IPS-20b (cell line): ENCODE data around the gene BCAP31.
"Not testable (repeated sequence)": the region's sequence is repeated elsewhere in the genome, so short reads cannot be mapped to it uniquely, and the experiment has no call there.

Source experiments
- H3K27ac ChIP-seq: one replicate; pipeline ENCODE4 v1.5.1; 2013; ENCODE audit warnings: low read length
- H3K27me3 ChIP-seq: 2 replicates; pipeline ENCODE4 v1.6.1; 2013; ENCODE audit warnings: mild to moderate bottlenecking, low read length, inconsistent platforms; ENCODE audit not compliant: insufficient read depth
- H3K36me3 ChIP-seq: 2 replicates; pipeline ENCODE4 v1.6.1; 2013; ENCODE audit warnings: low read depth, mild to moderate bottlenecking, inconsistent platforms, low read length, moderate library complexity; ENCODE audit not compliant: insufficient read depth
- H3K4me1 ChIP-seq: 2 replicates; pipeline ENCODE4 v1.6.1; 2013; ENCODE audit warnings: mild to moderate bottlenecking, control low read depth, inconsistent platforms, low read length, moderate library complexity; ENCODE audit not compliant: insufficient read depth
- H3K4me3 ChIP-seq: 2 replicates; pipeline ENCODE4 v1.5.1; 2013; ENCODE audit warnings: mild to moderate bottlenecking, low read length, inconsistent platforms
- H3K9ac ChIP-seq: 2 replicates; pipeline ENCODE4 v1.6.1; 2013; ENCODE audit warnings: low read depth, mild to moderate bottlenecking, inconsistent platforms, low read length, moderate library complexity
- H3K9me3 ChIP-seq: 2 replicates; pipeline ENCODE4 v1.6.1; 2013; ENCODE audit warnings: mild to moderate bottlenecking, low read depth, low read length, inconsistent platforms; ENCODE audit not compliant: insufficient read depth

The BCAP31 gene

GRCh38 chrX:153700967-153701366, 23.2 kb downstream of the BCAP31 start:
- no peaks in the 10 kb centered on the region for H3K4me1 ChIP-seq
- H3K27me3 ChIP-seq = no peaks in the 10 kb centered on the region
- H3K36me3 ChIP-seq = peaks cover 36% of the 10 kb centered on the region
- H3K4me3 ChIP-seq = no peak overlapping the region
- H3K9me3 ChIP-seq = no peaks in the 10 kb centered on the region
- H3K27ac ChIP-seq = no peak overlapping the region
- no peak overlapping the region for H3K9ac ChIP-seq

- Histone ChIP-seq H3K27ac (no peak overlapping the region), H3K36me3 (peaks cover 41% of the 10 kb centered on the region), H3K4me3 (no peak overlapping the region), H3K9ac (no peak overlapping the region), H3K9me3 (no peaks in the 10 kb centered on the region), H3K27me3 (no peaks in the 10 kb centered on the region), H3K4me1 (no peaks in the 10 kb centered on the region)
Measured at GRCh38 chrX:153700376-153700945, 23.7 kb downstream of the BCAP31 start.

- H3K36me3 ChIP-seq = peaks cover 38% of the 10 kb centered on the region
- not testable (repeated sequence) for H3K4me1 ChIP-seq, H3K27ac ChIP-seq, H3K27me3 ChIP-seq, H3K9ac ChIP-seq, H3K4me3 ChIP-seq, H3K9me3 ChIP-seq
Measured at GRCh38 chrX:153699784-153700371, 24.3 kb downstream of the BCAP31 start.

- H3K4me3 ChIP-seq, H3K27ac ChIP-seq, H3K27me3 ChIP-seq, H3K9ac ChIP-seq, H3K9me3 ChIP-seq, H3K4me1 ChIP-seq: not testable (repeated sequence)
- H3K36me3 ChIP-seq = peaks cover 32% of the 10 kb centered on the region
Measured at GRCh38 chrX:153699210-153699783, 24.9 kb downstream of the BCAP31 start.

GRCh38 chrX:153697924-153698865, 26.0 kb downstream of the BCAP31 start:
- Histone ChIP-seq H3K36me3 (peaks cover 24% of the 10 kb centered on the region; the same call in 1 of the 2 replicates), H3K9ac (no peak overlapping the region)

GRCh38 chrX:153696986-153697722, 27.0 kb downstream of the BCAP31 start:
- H3K36me3 ChIP-seq = peaks cover 20% of the 10 kb centered on the region; the same call in 1 of the 2 replicates
- not testable (repeated sequence) for H3K27ac ChIP-seq

More at GRCh38 chrX:153697924-153698865, 26.0 kb downstream of the BCAP31 start:
- H3K4me3 ChIP-seq = no peak overlapping the region
- H3K27ac ChIP-seq = no peak overlapping the region
- H3K27me3 ChIP-seq = no peaks in the 10 kb centered on the region
- H3K9me3 ChIP-seq = no peaks in the 10 kb centered on the region
- no peaks in the 10 kb centered on the region for H3K4me1 ChIP-seq

DNA sequence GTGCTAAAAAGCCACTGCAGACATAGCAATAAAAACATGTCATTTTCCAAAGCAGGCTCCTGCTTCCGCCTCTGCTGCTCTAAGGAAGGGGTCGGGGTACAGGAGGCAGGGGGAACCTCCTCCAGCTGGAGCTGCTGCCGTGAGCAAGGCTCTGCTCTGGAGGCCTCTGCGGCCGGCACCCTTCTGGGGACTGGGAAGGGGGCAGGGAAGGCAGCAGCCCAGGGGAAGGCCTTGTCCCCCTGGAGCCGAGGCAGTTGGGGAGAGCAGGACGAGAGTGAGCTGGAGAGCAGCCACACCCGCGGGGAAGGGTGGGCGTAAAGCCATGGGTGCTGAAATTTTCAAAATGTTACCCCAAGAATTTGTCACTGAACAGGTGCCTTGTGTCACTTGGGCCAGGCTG, 27.6 kb downstream of the BCAP31 start:
- H3K4me1 ChIP-seq, H3K4me3 ChIP-seq, H3K9me3 ChIP-seq, H3K27ac ChIP-seq, H3K9ac ChIP-seq, H3K27me3 ChIP-seq: not testable (repeated sequence)
- H3K36me3 ChIP-seq = peaks cover 20% of the 10 kb centered on the region

More at GRCh38 chrX:153696986-153697722, 27.0 kb downstream of the BCAP31 start:
- H3K9ac ChIP-seq, H3K4me3 ChIP-seq, H3K9me3 ChIP-seq, H3K27me3 ChIP-seq, H3K4me1 ChIP-seq: not testable (repeated sequence)

DNA sequence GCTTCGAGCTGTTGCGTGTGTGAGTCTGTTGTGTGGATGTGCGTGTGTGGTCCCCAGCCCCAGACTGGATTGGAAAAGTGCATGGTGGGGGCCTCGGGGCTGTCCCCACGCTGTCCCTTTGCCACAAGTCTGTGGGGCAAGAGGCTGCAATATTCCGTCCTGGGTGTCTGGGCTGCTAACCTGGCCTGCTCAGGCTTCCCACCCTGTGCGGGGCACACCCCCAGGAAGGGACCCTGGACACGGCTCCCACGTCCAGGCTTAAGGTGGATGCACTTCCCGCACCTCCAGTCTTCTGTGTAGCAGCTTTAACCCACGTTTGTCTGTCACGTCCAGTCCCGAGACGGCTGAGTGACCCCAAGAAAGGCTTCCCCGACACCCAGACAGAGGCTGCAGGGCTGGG, 28.1 kb downstream of the BCAP31 start:
- H3K4me1 ChIP-seq = no peaks in the 10 kb centered on the region
- no peaks in the 10 kb centered on the region for H3K9me3 ChIP-seq
- no peak overlapping the region for H3K9ac ChIP-seq
- H3K27ac ChIP-seq = no peak overlapping the region
- no peaks in the 10 kb centered on the region for H3K27me3 ChIP-seq
- no peak overlapping the region for H3K4me3 ChIP-seq
- H3K36me3 ChIP-seq = peaks cover 19% of the 10 kb centered on the region

DNA sequence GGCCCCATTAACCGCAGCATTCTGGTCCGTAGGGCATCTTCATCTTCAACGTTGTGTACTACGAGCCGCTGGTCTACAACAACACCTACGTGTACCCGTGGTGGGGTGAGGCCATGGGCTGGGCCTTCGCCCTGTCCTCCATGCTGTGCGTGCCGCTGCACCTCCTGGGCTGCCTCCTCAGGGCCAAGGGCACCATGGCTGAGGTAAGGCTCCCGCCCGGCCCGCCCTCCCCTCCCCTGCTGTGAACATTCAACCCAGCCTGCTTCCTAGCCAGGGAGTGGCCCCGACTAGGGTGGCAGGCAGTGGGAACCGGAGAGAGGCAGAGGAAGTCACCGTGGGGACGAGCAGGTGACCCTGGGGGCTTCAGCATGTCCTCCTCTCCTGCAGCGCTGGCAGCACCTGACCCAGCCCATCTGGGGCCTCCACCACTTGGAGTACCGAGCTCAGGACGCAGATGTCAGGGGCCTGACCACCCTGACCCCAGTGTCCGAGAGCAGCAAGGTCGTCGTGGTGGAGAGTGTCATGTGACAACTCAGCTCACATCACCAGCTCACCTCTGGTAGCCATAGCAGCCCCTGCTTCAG, 29.4 kb downstream of the BCAP31 start:
- no peaks in the 10 kb centered on the region for H3K4me1 ChIP-seq
- H3K27me3 ChIP-seq = no peaks in the 10 kb centered on the region
- no peak overlapping the region for H3K4me3 ChIP-seq
- H3K9ac ChIP-seq = no peak overlapping the region
- peaks cover 21% of the 10 kb centered on the region for H3K36me3 ChIP-seq
- H3K9me3 ChIP-seq = no peaks in the 10 kb centered on the region
- no peak overlapping the region for H3K27ac ChIP-seq

- H3K9ac ChIP-seq, H3K27me3 ChIP-seq, H3K4me3 ChIP-seq, H3K27ac ChIP-seq, H3K9me3 ChIP-seq, H3K4me1 ChIP-seq: not testable (repeated sequence)
- H3K36me3 ChIP-seq = peaks cover 23% of the 10 kb centered on the region
Measured at GRCh38 chrX:153694256-153694655, 29.9 kb downstream of the BCAP31 start.
